Heart left ventricle (tissue), 13 donors: Measurements from ENCODE around the gene ZBTB4.

Experiments used
- POLR2A ChIP-seq, 2 donors: fragments of 450-650 bp; IDR thresholded peaks; one replicate each; pipeline ENCODE4 v1.6.1; 2017; ENCODE audit warnings: antibody characterized with exemption in 2 of 2, mild to moderate bottlenecking in 2 of 2, moderate library complexity in 2 of 2
- TF ChIP-seq, protein P1 (sequence below), 12 donors: fragments of 200-600 bp; sonication (generic) in 4 of 12; IDR thresholded peaks; one replicate each; pipeline versions ENCODE4 v1.5.0 to v1.8.0; 2018 to 2022; ENCODE audit warnings: antibody characterized with exemption in 12 of 12, mild to moderate bottlenecking in 5 of 12
- donor health status: ischemic (EF 13 %, LVEDD 7.1; RV severe dilation, severe dysfunction).
- donor health status: DM: no; HTN: yes; CAD: no.
- donor health status: DM: no; HTN: no; CAD: no.
- donor health status: ischemic (EF 25% LVEDD 6.9; RV normal size, moderate dysfunction).
- donor health status: ischemic (EF 25% LVEDD 5.7; RV mildly dilated, moderate dysfunction).
- donor health status: ischemic (EF 35%, LVEDD 5.7; RV mildly dilated, moderate dysfunction).
- donor health status: nonischemic (EF 11% LVEDD 7.7; RV severe dilation, severe dysfunction).
- donor health status: DM: yes; HTN: yes; CAD: no.
- donor health status: PGD.
- donor health status: ischemic (EF 29% LVEDD 5.4; RV normal size, mild dysfunction).
- donor health status: nonischemic (EF 23%, LVEDD 6.1; RV moderate dilation, normal function).

DNA sequence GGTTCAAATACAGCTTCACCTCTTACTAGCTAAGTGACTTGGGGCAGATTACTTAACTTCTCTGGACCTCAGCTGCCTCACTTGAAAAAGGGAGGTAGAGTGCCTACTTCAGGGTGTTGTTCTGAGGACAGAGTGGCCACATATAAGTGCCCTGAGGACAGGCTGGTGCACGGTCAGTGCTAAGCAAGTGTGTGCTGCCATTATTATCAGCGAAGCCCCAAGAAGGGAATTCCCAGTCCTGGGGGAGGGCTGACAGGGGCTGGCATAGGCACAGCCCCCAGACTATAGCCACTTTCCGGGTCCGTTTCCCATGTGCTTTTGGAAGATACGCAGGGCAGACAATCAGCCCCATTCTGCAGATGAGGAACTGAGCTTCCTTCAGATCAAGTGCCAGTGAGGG lies 2.5 kb downstream of the ZBTB4 start:
- TF ChIP-seq, protein P1, sequence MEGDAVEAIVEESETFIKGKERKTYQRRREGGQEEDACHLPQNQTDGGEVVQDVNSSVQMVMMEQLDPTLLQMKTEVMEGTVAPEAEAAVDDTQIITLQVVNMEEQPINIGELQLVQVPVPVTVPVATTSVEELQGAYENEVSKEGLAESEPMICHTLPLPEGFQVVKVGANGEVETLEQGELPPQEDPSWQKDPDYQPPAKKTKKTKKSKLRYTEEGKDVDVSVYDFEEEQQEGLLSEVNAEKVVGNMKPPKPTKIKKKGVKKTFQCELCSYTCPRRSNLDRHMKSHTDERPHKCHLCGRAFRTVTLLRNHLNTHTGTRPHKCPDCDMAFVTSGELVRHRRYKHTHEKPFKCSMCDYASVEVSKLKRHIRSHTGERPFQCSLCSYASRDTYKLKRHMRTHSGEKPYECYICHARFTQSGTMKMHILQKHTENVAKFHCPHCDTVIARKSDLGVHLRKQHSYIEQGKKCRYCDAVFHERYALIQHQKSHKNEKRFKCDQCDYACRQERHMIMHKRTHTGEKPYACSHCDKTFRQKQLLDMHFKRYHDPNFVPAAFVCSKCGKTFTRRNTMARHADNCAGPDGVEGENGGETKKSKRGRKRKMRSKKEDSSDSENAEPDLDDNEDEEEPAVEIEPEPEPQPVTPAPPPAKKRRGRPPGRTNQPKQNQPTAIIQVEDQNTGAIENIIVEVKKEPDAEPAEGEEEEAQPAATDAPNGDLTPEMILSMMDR (IDR thresholded peaks at IDR 0.05), result no peak
- TF ChIP-seq POLR2A (IDR thresholded peaks at IDR 0.05), result no peak
